GM19351 (cell line): Measurements from ENCODE around the gene CFAP46.
"Not testable (repeated sequence)": the region's sequence is repeated elsewhere in the genome, so short reads cannot be mapped to it uniquely, and the experiment has no call there.

Experiments used
- ATAC-seq: cut with Tn5 transposase; IDR thresholded peaks from one replicate; pipeline ENCODE4 v1.9.1; 2021; ENCODE audit warnings: mild to moderate bottlenecking, moderate library complexity; ENCODE audit not compliant: unreplicated experiment

Gene CFAP46

GRCh38 chr10:132964707-132965410 is 22.5 kb upstream of the CFAP46 start:
- not testable (repeated sequence) for ATAC-seq

GRCh38 chr10:132964231-132964630 is 21.9 kb upstream of the CFAP46 start:
- no peak for ATAC-seq

- no peak for ATAC-seq
These were observed 21.1 kb upstream of the CFAP46 start for GRCh38 chr10:132963430-132963960.

- ATAC-seq: peak; percentile 54
These were observed 20.5 kb upstream of the CFAP46 start for GRCh38 chr10:132962623-132963429.

GRCh38 chr10:132961787-132962622 is 19.6 kb upstream of the CFAP46 start:
- peak; percentile 71 for ATAC-seq

- no peak for ATAC-seq
These were observed 19.0 kb upstream of the CFAP46 start for GRCh38 chr10:132961420-132961786.

GRCh38 chr10:132960631-132961419 is 18.5 kb upstream of the CFAP46 start:
- no peak for ATAC-seq

- ATAC-seq: no peak
These were observed 17.7 kb upstream of the CFAP46 start for GRCh38 chr10:132960071-132960472.

- ATAC-seq: no peak
These were observed 17.2 kb upstream of the CFAP46 start for GRCh38 chr10:132959559-132959961.

GRCh38 chr10:132958883-132959558 is 16.7 kb upstream of the CFAP46 start:
- ATAC-seq: no peak

- no peak for ATAC-seq
These were observed 15.9 kb upstream of the CFAP46 start for GRCh38 chr10:132957981-132958882.

- no peak for ATAC-seq
These were observed 14.8 kb upstream of the CFAP46 start for GRCh38 chr10:132957131-132957530.

- ATAC-seq: not testable (repeated sequence)
These were observed 13.9 kb upstream of the CFAP46 start for GRCh38 chr10:132956259-132956658.

GRCh38 chr10:132955479-132955878 is 13.1 kb upstream of the CFAP46 start:
- ATAC-seq: no peak

- ATAC-seq: no peak
These were observed 11.1 kb upstream of the CFAP46 start for GRCh38 chr10:132953428-132953827.

- no peak for ATAC-seq
These were observed 9.6 kb upstream of the CFAP46 start for GRCh38 chr10:132951926-132952325.

- no peak for ATAC-seq
These were observed 6.0 kb upstream of the CFAP46 start for GRCh38 chr10:132948351-132948750.

- ATAC-seq: no peak
These were observed 5.5 kb upstream of the CFAP46 start for GRCh38 chr10:132947843-132948242.
